Stimulated activated CD4-positive, alpha-beta T cell treated with anti-CD3 and anti-CD28 coated beads, Interleukin-15, amount 100 ng/mL, for 24 hours (primary cell): ENCODE results near the gene INHBB.

Experiments
- DNase-seq: peaks from one replicate; pipeline ENCODE4 v3.0.0-alpha.2; 2020

The INHBB gene

DNA sequence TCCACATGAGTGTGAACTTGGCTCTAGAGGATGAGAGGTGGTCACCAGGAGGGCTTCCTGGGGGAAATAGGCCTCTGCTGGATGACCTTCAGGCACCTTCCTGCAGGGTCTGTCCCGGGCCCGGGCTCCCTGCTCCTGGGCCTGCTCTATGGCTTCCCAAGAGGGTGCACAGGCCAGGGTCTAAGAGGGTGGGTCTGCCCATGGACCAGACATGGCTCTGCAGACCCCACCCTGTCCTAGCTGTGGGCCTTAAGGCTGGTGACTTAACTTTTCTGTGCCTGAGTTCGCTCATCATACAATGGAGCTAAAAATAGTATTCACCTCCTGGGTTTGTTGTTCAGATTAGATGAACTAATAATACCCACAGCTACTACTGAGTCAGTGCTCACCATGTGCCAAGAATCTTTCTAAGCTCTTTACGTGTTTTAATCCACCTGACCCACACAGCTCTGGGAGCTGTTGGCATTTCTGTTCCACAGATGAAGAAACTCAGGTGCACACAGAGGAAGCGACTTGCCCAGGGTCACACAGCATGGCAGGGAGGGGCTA, 14.4 kb downstream of the INHBB start:
- no peak for DNase-seq

- DNase-seq: no peak
Observed at GRCh38 chr2:120362926-120363325, 17.0 kb downstream of the INHBB start.

DNA sequence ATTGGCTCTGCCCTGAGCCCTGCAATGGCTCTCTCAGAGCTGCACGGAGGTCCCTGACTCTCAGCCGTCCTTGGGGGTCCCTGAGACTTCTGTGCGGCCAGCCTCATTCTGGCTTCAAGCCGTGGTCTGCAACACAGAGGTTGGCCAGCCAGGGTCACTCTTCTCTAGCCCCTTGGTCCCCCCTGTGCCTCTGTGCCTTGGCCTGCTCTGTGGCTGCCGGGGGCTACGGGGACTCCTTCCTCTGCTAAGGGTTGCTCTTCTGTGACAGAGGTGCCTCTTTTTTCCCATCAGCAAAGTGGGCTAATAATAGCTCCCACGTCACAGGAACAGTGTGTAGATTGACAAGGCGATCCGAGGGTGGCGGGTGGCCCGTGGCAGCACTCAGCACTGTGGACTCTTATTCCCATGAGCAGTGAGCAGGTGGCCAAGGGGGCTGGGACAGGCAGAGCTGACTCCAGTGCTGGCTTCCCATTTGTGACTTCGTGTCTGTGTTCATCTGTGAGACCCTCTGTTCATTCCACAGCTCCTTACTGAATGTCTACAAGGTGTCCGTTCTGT, 19.4 kb downstream of the INHBB start:
- DNase-seq: no peak

GRCh38 chr2:120366698-120367097, 20.8 kb downstream of the INHBB start:
- DNase-seq: no peak

DNA sequence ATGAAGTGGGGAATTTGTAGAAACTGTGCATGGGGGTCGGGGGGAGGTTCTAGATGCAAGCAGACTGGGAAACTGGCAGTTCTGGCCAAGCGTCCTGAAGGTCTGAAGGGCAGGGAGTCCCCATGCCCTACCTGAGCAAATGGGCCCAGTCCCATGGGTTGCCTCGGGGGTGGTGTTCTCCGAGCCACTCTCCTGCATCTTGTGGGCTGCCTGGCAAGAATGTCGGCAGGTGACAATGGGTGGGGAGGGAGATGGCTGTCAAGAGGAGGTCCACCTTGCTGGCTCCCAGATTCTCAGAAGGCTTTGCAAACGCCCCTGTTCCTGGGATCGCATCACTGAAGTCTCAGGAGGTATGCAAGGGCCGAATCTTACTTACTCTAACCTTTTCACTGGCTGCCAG, 21.3 kb downstream of the INHBB start:
- DNase-seq: no peak

GRCh38 chr2:120367649-120368048, 21.7 kb downstream of the INHBB start:
- DNase-seq: no peak

DNA sequence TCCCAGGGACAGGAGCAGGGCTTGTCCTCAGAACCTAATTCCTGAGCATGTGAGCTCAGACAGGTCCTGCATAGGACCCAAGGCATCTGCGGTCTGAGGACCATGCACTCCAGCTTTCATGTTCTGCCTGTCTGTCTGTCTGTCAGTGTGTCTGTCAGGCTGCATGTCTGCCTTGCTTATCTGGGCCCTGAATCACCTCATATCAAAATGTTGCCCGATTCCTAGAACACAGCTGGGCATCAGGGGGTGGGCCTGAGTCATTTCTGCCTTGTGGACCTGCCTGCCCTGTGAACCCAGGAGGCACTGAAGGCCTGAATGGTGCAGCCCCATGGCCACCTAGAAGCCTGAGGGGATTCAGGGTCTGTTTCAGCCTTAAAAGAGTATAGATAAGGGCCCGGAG, 22.1 kb downstream of the INHBB start:
- DNase-seq: no peak

DNA sequence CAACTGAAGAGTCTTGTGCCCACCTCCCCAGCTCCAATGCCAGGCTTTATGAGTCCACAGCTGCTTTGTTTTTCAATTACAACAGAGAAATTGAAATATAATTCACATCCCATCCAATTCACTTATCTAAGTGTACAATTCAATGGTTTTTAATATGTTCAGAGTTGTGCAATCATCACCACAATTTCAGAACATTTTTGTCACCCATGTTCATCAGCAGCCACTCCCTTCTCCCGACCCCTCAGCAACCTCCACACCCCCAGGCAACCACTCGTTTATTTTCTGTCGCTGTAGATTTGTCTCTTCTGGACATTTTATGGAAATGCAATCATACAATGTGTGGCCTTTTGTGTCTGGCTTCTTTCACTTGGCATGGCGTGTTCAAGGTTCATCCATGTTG, 23.3 kb downstream of the INHBB start:
- no peak for DNase-seq

- DNase-seq: no peak
Observed at GRCh38 chr2:120371969-120372625, 26.2 kb downstream of the INHBB start.

- DNase-seq: no peak
Observed at GRCh38 chr2:120372816-120373215, 26.9 kb downstream of the INHBB start.

DNA sequence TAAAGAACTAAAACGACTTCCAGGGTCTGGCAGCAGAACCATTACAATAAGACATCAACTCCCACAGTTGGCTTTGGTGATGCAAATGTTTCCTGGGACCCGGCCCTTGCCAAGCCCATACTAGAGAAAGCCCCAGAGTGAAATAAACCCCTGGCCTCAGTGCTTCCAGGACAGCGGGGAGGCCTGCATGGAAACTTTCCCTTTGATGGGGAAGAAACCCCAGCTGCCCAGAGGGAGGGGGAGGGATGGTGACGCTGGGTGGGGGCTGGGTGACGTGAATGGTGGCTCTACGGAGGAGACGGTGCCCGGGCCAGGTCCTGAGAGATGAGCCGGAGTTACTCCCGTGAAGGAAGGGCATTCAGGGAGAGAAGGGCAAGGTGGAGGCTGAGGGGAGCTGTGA, 27.5 kb downstream of the INHBB start:
- no peak for DNase-seq

DNA sequence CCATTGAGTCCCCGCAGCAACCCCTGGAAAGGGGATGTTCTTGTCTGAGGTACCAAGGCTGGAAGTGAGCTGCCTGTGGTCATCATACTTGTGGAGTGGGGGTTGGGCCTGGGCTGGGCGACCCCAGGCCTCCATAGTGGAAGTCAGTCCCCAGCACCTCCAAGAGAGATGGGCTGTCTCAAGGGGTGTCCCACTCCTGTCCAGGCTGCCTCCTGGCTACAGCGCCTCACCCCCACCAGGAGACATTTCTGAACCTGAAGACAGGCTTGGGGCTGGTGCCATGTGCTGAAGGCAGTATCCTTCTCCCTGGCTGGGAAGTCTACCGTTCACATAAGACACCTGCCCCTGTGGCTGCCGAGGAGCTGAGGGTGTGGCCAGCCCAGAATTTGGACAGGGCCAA, 28.9 kb downstream of the INHBB start:
- DNase-seq: no peak

DNA sequence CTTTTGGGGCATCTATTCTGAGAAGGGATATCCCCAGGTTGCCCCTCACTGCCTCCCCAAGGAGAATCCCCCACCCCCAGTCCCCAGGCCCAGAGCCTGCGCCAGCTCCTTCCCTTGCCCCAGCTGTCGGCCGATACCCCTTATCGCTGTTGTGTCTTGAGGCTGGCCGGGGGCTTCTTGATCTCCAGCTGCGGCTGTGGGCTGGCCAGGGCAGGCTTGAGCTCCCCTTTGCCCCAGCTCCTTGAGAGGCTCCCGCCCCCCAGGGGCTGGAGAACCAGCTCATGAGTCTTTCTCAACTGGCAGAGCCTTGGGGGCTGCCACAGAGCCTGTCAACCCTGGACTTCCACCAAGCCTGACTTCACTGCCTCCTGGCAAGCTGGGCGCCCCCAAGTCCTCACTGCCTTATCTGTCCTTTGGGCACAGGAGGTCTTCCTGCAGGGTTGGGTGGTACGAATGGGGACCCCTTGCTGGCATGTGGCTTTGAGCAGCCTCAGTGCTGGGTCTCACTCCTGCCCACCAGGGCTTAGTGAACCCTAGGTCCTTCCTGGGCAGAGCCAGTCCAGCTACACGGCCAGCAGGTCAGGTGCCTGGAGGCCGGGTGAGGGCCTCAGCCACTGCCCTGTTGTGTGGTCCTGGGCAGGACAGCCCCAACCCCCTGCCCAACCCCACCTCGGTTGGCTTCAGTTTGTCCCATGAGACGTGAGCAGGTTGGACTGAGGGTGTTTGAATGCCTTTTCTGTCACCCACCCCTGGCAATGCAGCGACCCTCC, 29.5 kb downstream of the INHBB start:
- DNase-seq: no peak

GRCh38 chr2:120376101-120376500, 30.2 kb downstream of the INHBB start:
- no peak for DNase-seq

DNA sequence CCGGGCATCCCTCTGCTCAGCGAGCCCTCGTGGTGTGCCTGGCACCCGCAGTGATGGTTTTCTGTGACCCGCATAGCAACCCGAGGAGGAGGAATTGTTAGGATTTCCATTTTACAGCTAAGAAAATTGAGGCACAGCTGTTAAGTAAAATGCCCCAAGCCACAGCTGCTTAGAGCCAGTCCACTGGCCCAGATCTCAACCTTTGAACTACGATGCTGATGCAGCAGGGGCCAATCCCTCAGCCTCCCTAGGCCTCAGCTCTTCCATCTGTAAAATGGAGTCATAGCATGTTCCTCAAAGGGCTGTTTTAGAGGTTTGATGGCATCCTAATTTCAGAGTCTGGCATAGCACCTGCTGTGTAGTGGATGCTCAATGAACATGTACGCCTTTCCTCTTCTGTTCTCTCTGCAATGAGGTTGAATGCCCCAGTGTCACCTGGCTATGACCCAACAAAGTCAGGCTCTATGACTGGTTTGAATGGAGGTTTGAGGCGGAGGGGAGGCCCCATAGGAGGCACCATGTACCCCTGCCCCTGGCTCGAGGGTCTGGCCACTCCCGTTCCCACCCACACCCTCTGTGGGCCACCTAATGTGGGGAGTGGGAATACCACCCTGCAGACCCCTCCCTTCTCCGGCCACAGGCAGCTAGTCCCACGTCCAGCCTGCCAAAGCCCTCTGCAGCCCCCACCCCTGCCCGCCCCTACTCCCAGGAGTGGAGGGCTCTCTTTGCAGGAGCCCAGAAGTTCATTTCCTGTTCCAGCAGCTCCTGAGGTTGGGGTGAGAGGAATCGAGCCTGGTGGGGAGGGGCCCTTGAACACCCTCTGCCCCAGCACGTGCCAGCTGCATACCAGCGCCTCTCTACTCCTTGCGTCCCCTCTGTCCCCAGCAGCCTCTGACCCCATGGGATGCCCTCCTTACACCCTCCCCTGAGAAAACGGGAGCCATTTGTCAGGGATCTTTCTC, 31.0 kb downstream of the INHBB start:
- no peak for DNase-seq

GRCh38 chr2:120378605-120379004, 32.7 kb downstream of the INHBB start:
- no peak for DNase-seq

DNA sequence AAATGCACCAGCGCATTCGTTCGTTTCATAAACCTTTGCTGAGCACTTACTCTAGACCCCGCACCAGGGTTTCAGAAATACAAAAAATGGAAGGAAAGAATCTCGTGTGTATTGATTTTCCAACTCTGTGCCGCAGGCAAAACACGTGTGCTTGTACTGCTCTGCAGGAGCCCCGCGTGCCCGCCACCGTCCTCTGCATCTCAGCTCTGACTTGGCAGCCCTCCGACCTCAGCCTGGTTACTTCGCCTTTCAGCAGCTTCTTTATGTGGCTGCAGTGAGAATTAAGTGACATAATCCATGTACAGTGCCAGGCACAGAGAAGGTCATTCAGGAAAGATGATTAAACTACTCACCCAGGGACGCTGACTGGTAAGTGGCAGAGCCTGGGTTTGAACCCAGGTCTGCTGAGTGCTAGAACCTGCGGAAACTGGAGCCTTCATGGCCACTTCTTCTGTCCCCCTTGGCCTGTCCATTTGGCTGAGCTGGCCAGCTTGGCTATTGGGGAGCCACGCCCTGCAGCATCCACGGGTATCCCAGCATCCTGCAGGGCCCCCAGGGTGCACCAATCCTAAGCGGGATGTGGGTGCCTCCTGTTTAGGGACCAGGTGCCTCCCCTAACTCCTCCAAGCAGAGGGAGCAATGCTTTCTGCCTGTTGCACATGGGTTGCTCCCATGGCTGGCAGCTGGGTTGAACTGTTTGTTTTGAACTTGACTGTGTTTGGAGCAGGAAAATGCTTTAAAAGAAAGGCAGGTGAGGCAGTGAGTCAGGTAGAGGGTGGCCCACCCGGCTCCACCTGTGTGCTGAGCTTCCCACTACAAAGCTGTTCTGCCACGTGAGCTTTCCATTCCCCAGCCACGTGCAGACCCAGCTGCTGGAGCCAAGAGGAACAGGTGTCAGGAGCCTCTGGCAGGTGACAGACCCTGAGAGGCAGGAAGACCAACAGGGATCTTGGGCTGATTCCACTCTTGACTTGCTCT, 34.3 kb downstream of the INHBB start:
- no peak for DNase-seq

- no peak for DNase-seq
Observed at GRCh38 chr2:120381192-120381591, 35.3 kb downstream of the INHBB start.

DNA sequence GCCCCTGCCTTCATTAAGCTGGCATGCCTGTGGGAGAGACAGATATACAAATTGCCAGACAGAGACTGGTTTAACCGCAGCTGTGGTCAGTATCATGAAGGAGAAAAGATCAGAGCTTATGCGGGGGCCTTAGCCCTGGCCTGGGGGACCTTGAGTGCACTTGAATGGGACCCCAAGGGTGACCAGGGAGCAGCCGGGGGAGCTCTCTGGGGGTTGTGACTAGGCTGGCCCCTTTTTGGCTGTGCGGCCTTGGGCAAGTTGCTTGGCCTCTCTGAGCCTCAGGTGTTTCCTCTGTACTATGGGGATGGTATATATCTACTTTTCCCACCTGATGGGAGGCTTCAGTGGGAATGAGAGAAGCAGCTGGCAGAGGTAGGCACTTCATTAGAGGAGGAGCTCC, 35.7 kb downstream of the INHBB start:
- DNase-seq: no peak

GRCh38 chr2:120382541-120383144, 36.7 kb downstream of the INHBB start:
- DNase-seq: no peak

- DNase-seq: no peak
Observed at GRCh38 chr2:120383191-120383590, 37.3 kb downstream of the INHBB start.
